Measurements from ENCODE around the gene DDX4. TPM values are rescaled to one million over a fixed set of nuclear protein-coding genes. Genes with fewer than 3 reads are reported as not detected.

The DDX4 gene
- total RNA-seq, 2 experiments from 2014 or later: not detected

- Histone ChIP-seq H3K9me2 (ENCODE audit: insufficient read depth, low read length) (no peaks in the 10 kb centered on the region), H3K79me2 (ENCODE audit: insufficient read depth, low read depth, low read length) (no peaks in the 10 kb centered on the region), H4K20me1 (ENCODE audit: insufficient read depth, low read length) (no peaks in the 10 kb centered on the region), H3K4me3 (ENCODE audit: low read depth, low read length, poor library complexity, severe bottlenecking) (no peak overlapping the region), H2AFZ (ENCODE audit: low read length) (no peak overlapping the region), H3K4me1 (ENCODE audit: insufficient read depth, low read length, poor library complexity, severe bottlenecking) (no peaks in the 10 kb centered on the region), H3K27ac (ENCODE audit: low read depth, low read length, poor library complexity, severe bottlenecking) (no peak overlapping the region), H3K4me2 (ENCODE audit: low read length) (no peak overlapping the region), H3K9me3 (ENCODE audit: low read length) (no peaks in the 10 kb centered on the region), H3K36me3 (ENCODE audit: insufficient read depth, low read length) (no peaks in the 10 kb centered on the region)
- POLR2A ChIA-PET: no interaction called here
- no peak for DNase-seq (ENCODE audit: low spot score)
- CTCF ChIA-PET (ENCODE audit: unreplicated experiment): no interaction called here
- intact Hi-C loops (cut with micrococcal nuclease; ENCODE audit: unreplicated experiment): no loop called here
- BruUV-seq (replicated peaks): no TSS peak
- no peak for TF ChIP-seq EZH2phosphoT487 (IDR thresholded peaks at IDR 0.05; ENCODE audit: borderline replicate concordance, low read depth, low read length)
- no peak for TF ChIP-seq CTCF (conservative IDR thresholded peaks at IDR 0.05; ENCODE audit: low read length)
Measured at GRCh38 chr5:55851675-55851979, 113.8 kb downstream of the DDX4 start.

- H2AFZ ChIP-seq (ENCODE audit: low read length): no peak overlapping the region
- intact Hi-C loops (cut with micrococcal nuclease; ENCODE audit: unreplicated experiment): no loop called here
- no peak overlapping the region for H3K4me3 ChIP-seq (ENCODE audit: low read depth, low read length, poor library complexity, severe bottlenecking)
- CTCF ChIA-PET (ENCODE audit: unreplicated experiment): no interaction called here
- DNase-seq (ENCODE audit: low spot score): no peak
- H3K27ac ChIP-seq (ENCODE audit: low read depth, low read length, poor library complexity, severe bottlenecking): no peak overlapping the region
- H3K4me2 ChIP-seq (ENCODE audit: low read length): no peak overlapping the region
- POLR2A ChIA-PET: interaction anchor here (0.5 kb wide), 1 partner anchor 132 kb away, joined by 3 read pairs; no protein-coding TSS in a partner anchor
- H3K36me3 ChIP-seq (ENCODE audit: insufficient read depth, low read length): no peaks in the 10 kb centered on the region
- H3K9me2 ChIP-seq (ENCODE audit: insufficient read depth, low read length): no peaks in the 10 kb centered on the region
- BruUV-seq (replicated peaks): no TSS peak
- H4K20me1 ChIP-seq (ENCODE audit: insufficient read depth, low read length): no peaks in the 10 kb centered on the region
- TF ChIP-seq CTCF (conservative IDR thresholded peaks at IDR 0.05; ENCODE audit: low read length) (no peak), EZH2phosphoT487 (IDR thresholded peaks at IDR 0.05; ENCODE audit: borderline replicate concordance, low read depth, low read length) (no peak)
- H3K9me3 ChIP-seq (ENCODE audit: low read length): no peaks in the 10 kb centered on the region
- H3K79me2 ChIP-seq (ENCODE audit: insufficient read depth, low read depth, low read length): no peaks in the 10 kb centered on the region
- no peaks in the 10 kb centered on the region for H3K4me1 ChIP-seq (ENCODE audit: insufficient read depth, low read length, poor library complexity, severe bottlenecking)
Measured at GRCh38 chr5:55852503-55852902, 114.6 kb downstream of the DDX4 start.

- Histone ChIP-seq H3K4me2 (ENCODE audit: low read length) (no peak overlapping the region), H3K27ac (ENCODE audit: low read depth, low read length, poor library complexity, severe bottlenecking) (no peak overlapping the region), H3K4me3 (ENCODE audit: low read depth, low read length, poor library complexity, severe bottlenecking) (no peak overlapping the region), H3K9me3 (ENCODE audit: low read length) (no peaks in the 10 kb centered on the region), H4K20me1 (ENCODE audit: insufficient read depth, low read length) (no peaks in the 10 kb centered on the region), H2AFZ (ENCODE audit: low read length) (no peak overlapping the region), H3K36me3 (ENCODE audit: insufficient read depth, low read length) (no peaks in the 10 kb centered on the region), H3K79me2 (ENCODE audit: insufficient read depth, low read depth, low read length) (no peaks in the 10 kb centered on the region), H3K4me1 (ENCODE audit: insufficient read depth, low read length, poor library complexity, severe bottlenecking) (no peaks in the 10 kb centered on the region), H3K9me2 (ENCODE audit: insufficient read depth, low read length) (no peaks in the 10 kb centered on the region)
- no TSS peak for BruUV-seq (replicated peaks)
- ChIA-PET POLR2A (no interaction called here), CTCF (ENCODE audit: unreplicated experiment) (no interaction called here)
- TF ChIP-seq EZH2phosphoT487 (IDR thresholded peaks at IDR 0.05; ENCODE audit: borderline replicate concordance, low read depth, low read length): no peak
- no peak for TF ChIP-seq CTCF (conservative IDR thresholded peaks at IDR 0.05; ENCODE audit: low read length)
- no peak for DNase-seq (ENCODE audit: low spot score)
- intact Hi-C loops (cut with micrococcal nuclease; ENCODE audit: unreplicated experiment): no loop called here
Measured at GRCh38 chr5:55853041-55853670, 115.3 kb downstream of the DDX4 start.

Data from OCI-LY7 (cell line).